Endodermal cell (in vitro differentiated cells): ENCODE measurements around the gene LRRFIP1. TPM values are rescaled to one million over a fixed set of nuclear protein-coding genes. Genes with fewer than 3 reads are reported as not detected.
"Not testable (repeated sequence)": the region's sequence is repeated elsewhere in the genome, so short reads cannot be mapped to it uniquely, and the experiment has no call there.

Experiments
- DNase-seq: peaks from one replicate; pipeline ENCODE4 v3.0.0-alpha.2; 2017
- H3K27ac ChIP-seq: 2 replicates; pipeline ENCODE4 v1.5.1; 2013; ENCODE audit warnings: mild to moderate bottlenecking, low read depth, low read length, moderate library complexity
- H3K27me3 ChIP-seq: 2 replicates; pipeline ENCODE4 v1.6.1; 2013; ENCODE audit warnings: mild to moderate bottlenecking, low read length, moderate library complexity; ENCODE audit not compliant: insufficient read depth, control insufficient read depth, poor library complexity, severe bottlenecking
- H3K36me3 ChIP-seq: 2 replicates; pipeline ENCODE4 v1.7.0; 2013; ENCODE audit warnings: mild to moderate bottlenecking, low read length, moderate library complexity; ENCODE audit not compliant: control insufficient read depth, insufficient read depth
- H3K4me1 ChIP-seq: one replicate; pipeline ENCODE4 v1.7.0; 2013; ENCODE audit warnings: low read length; ENCODE audit not compliant: control insufficient read depth, insufficient read depth
- H3K4me3 ChIP-seq: 2 replicates; pipeline ENCODE4 v1.5.1; 2013; ENCODE audit warnings: mild to moderate bottlenecking, low read length, moderate library complexity
- H3K9ac ChIP-seq: 2 replicates; pipeline ENCODE4 v1.6.1; 2013; ENCODE audit warnings: mild to moderate bottlenecking, low read length, moderate library complexity; ENCODE audit not compliant: poor library complexity, severe bottlenecking; ENCODE audit errors: extremely low read depth
- H3K9me3 ChIP-seq: 2 replicates; pipeline ENCODE4 v1.6.1; 2013; ENCODE audit warnings: mild to moderate bottlenecking, low read length, moderate library complexity; ENCODE audit not compliant: control insufficient read depth
- H3K27ac Mint-ChIP-seq: 2 replicates; pipeline ENCODE4 v1.8.0; 2020; ENCODE audit warnings: mixed read lengths
- H3K27me3 Mint-ChIP-seq: 2 replicates; pipeline ENCODE4 v1.8.0; 2021; ENCODE audit warnings: mild to moderate bottlenecking, mixed read lengths; ENCODE audit not compliant: insufficient read depth
- H3K36me3 Mint-ChIP-seq: 2 replicates; pipeline ENCODE4 v1.8.0; 2020; ENCODE audit warnings: low read depth, mixed read lengths
- H3K4me1 Mint-ChIP-seq: 2 replicates; pipeline ENCODE4 v1.8.0; 2020; ENCODE audit warnings: mixed read lengths
- H3K4me3 Mint-ChIP-seq: 2 replicates; pipeline ENCODE4 v1.8.0; 2020; ENCODE audit warnings: mild to moderate bottlenecking, moderate library complexity, mixed read lengths
- H3K9me3 Mint-ChIP-seq: 2 replicates; pipeline ENCODE4 v1.8.0; 2020; ENCODE audit warnings: mild to moderate bottlenecking, mixed read lengths
- WGBS, 2 experiments: methylation state at CpG; one replicate each; pipeline versions ENCODE4 v1.1.5 to v1.1.7; 2013; ENCODE audit warnings: missing lambda C conversion rate in 2 of 2, mixed read lengths in 1 of 2; ENCODE audit not compliant: insufficient coverage in 1 of 2, insufficient read length in 1 of 2; 5-methylcytosine and 5-hydroxymethylcytosine counted together
- total RNA-seq, 2 donors: library from RNA; stranded (reverse); fragmentation: NEBNext Ultra II Directional in 1 of 2; extraction: Animal tissue kit (Norgen Biotek cat#: 25700) in 1 of 2; gene quantifications; 2 replicates in 1 of 2; 3 replicates in 1 of 2; pipeline ENCODE4 v1.2.1, GENCODE V29; 2021
- TF ChIP-seq, protein P1 (sequence below): fragments of 200-600 bp; sonication (generic); conservative IDR thresholded peaks from 2 replicates; pipeline ENCODE4 v1.5.0; 2021; ENCODE audit warnings: antibody characterized with exemption, mild to moderate bottlenecking

Gene LRRFIP1
- total RNA-seq, 2 donors from 2014 or later = 102 to 132 TPM

DNA sequence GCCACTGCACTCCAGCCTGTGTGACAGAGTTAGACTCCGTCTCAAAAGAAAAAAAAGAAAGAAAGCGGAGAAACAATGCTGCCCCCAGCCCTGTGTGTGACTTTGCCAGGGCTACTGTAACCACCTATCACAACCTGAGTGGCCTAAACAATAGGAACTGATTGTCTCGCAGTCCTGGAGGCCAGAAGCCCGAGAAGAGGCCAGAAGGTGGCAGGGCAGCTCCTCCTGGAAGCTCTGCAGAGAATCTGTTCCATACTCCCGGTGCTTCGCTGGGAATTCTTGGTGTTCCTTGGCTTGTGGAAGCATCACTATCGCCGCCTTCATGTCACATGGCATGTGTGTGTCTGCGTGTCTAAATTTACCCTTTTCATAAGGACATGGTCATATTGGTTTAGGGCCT lies 22.4 kb upstream of the LRRFIP1 start:
- Mint-ChIP-seq H3K9me3 (peaks cover 56% of the 10 kb centered on the region), H3K27ac (no peak overlapping the region), H3K4me3 (no peak overlapping the region), H3K4me1 (peaks cover 54% of the 10 kb centered on the region), H3K27me3 (no peaks in the 10 kb centered on the region), H3K36me3 (peaks cover 29% of the 10 kb centered on the region)
- TF ChIP-seq, protein P1, sequence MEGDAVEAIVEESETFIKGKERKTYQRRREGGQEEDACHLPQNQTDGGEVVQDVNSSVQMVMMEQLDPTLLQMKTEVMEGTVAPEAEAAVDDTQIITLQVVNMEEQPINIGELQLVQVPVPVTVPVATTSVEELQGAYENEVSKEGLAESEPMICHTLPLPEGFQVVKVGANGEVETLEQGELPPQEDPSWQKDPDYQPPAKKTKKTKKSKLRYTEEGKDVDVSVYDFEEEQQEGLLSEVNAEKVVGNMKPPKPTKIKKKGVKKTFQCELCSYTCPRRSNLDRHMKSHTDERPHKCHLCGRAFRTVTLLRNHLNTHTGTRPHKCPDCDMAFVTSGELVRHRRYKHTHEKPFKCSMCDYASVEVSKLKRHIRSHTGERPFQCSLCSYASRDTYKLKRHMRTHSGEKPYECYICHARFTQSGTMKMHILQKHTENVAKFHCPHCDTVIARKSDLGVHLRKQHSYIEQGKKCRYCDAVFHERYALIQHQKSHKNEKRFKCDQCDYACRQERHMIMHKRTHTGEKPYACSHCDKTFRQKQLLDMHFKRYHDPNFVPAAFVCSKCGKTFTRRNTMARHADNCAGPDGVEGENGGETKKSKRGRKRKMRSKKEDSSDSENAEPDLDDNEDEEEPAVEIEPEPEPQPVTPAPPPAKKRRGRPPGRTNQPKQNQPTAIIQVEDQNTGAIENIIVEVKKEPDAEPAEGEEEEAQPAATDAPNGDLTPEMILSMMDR = peak; percentile 57
- DNase-seq = peak; percentile 73
- peak overlapping the region; percentile 74 for H3K4me3 ChIP-seq
- peaks cover 33% of the 10 kb centered on the region for H3K4me1 ChIP-seq
- peaks cover 34% of the 10 kb centered on the region for H3K36me3 ChIP-seq
- peaks cover 23% of the 10 kb centered on the region for H3K9me3 ChIP-seq
- no peak overlapping the region for H3K9ac ChIP-seq
- H3K27ac ChIP-seq = no peak overlapping the region
- no peaks in the 10 kb centered on the region for H3K27me3 ChIP-seq
- 92 to 94% methylated on average over 6 to 9 of the region's 9 CpGs for WGBS, 2 experiments

GRCh38 chr2:237606522-237606921 lies 20.9 kb upstream of the LRRFIP1 start:
- Mint-ChIP-seq H3K4me1 (peaks cover 46% of the 10 kb centered on the region), H3K36me3 (peaks cover 29% of the 10 kb centered on the region), H3K9me3 (peaks cover 58% of the 10 kb centered on the region)
- H3K4me3 Mint-ChIP-seq, H3K27ac Mint-ChIP-seq, H3K27me3 Mint-ChIP-seq, H3K9ac ChIP-seq, H3K27ac ChIP-seq, DNase-seq, H3K27me3 ChIP-seq: not testable (repeated sequence)
- 93 to 100% methylated on average over 1 to 4 of the region's 4 CpGs for WGBS, 2 experiments
- Histone ChIP-seq H3K9me3 (peaks cover 23% of the 10 kb centered on the region), H3K4me3 (peak overlapping the region; percentile 74), H3K36me3 (peaks cover 21% of the 10 kb centered on the region), H3K4me1 (peaks cover 18% of the 10 kb centered on the region)

DNA sequence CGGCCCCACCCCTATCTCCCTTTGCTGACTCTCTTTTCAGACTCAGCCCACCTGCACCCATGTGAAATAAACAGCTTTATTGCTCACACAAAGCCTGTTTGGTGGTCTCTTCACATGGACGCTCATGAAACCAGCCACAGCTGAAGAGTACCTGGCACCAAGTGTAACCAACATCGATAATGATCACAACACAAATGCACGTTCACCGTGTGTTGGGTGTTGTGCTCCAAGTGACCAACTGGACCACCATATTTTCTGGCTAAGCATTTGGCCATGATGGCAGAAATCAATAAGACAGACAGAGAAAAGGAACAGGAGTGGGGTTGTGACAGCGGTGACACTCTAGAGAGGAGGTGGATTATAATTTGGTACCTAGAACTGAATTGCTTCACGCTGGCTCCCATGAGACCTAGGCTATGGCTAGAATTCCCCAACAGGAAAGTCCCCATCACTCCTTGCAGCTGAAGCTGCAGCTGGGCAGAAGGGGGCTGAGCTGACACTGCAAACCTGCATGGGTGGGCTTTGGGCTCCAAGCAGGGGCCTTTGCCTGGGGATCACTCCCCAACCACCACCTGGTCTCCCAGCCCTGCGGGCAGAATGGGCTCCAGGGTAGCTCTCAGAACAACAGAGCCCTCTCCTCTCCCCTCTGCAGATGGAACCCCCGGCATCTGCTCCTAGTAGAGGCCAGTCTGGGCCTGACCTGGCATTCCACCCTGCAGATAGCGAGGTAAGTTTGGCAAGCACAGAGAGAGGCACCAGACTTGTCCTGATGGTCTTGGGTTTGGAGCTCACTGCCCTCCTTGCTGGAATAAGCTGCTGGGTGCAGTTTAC lies 14.6 kb upstream of the LRRFIP1 start:
- TF ChIP-seq, protein P1 = no peak
- H3K27me3 Mint-ChIP-seq = no peaks in the 10 kb centered on the region
- Histone ChIP-seq H3K9ac (peak overlapping the region; percentile 23), H3K4me3 (peak overlapping the region; percentile 43), H3K27ac (no peak overlapping the region), H3K4me1 (peaks cover 20% of the 10 kb centered on the region), H3K36me3 (peaks cover 8% of the 10 kb centered on the region), H3K9me3 (no peaks in the 10 kb centered on the region), H3K27me3 (no peaks in the 10 kb centered on the region)
- H3K9me3 Mint-ChIP-seq = peaks cover 21% of the 10 kb centered on the region
- peaks cover 71% of the 10 kb centered on the region for H3K4me1 Mint-ChIP-seq
- H3K4me3 Mint-ChIP-seq = no peak overlapping the region
- DNase-seq = peak; percentile 61
- peaks cover 9% of the 10 kb centered on the region for H3K36me3 Mint-ChIP-seq
- WGBS, 2 experiments = 78 to 96% methylated on average over 8 to 10 of the region's 10 CpGs
- peak overlapping the region; percentile 94 for H3K27ac Mint-ChIP-seq
